HG02588 (cell line): Measurements from ENCODE around the gene PLOD2.

Experiments
- ATAC-seq: cut with Tn5 transposase; IDR thresholded peaks from one replicate; pipeline ENCODE4 v1.9.1; 2021; ENCODE audit warnings: mild to moderate bottlenecking, moderate library complexity; ENCODE audit not compliant: unreplicated experiment

Gene PLOD2

DNA sequence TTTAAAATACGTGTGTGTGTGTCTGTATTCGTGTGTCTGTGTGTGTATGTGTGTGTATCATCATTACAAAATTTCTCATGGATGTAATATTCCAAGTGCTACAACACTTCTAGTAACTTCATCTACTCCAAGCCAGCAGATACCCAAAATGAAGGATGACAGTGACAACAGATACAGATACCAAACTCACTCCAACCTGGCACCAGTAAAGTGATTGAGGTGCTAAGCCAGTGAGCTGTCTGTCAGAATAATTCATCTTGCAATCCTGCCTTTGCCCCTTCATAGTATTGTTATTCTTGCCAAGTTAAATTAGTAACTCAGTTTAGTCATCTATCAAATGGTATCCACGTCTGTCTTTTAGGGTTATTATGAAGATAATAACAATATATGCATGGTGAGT lies 58.1 kb downstream of the PLOD2 start:
- no peak for ATAC-seq

DNA sequence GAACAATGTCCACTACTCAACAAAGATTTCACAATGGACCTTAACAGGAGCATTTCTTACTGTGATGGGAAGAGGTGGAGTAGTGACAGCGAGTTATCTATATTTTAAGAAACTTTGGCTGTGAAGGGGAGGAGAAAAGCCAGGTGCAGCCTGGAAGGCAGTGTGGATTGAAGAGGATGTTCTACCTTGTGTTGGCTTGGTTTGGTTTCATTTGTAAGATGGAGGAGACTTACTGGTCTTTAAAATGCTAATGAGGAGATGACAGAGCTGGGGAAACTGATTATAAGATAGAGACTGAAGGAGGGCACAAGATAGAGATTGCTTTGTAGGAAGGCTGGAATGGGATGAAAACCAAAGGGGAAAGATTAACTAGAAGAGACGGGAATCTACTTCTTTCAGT lies 59.4 kb downstream of the PLOD2 start:
- no peak for ATAC-seq

DNA sequence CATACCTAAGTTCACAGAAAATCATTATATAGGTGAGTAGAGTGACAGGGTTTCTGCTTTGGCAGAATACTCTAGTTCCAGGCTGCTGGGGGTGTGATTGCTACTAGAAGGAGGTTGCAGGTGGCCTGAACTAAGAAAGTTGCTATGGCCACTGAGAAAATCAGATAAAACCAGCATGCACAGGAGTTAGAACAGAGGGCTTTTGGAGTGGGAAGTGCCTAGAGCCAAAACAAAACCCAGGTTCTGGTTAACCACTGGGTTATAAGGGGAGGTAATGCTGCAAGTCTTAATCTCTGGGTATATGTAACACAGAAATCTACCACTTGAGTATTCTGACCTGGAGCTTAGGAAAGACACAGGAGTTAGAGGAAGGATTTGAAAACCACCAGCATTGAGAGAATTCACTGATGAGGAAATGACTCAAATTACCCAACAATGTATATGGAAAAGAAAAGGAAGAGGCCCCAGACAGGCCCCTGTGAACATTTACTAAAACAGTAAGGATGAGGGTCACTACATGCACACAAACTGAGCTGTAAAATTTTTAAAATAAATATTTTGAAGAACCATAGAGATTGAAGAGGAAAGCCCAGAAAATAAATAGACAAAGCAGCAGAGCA lies 60.0 kb downstream of the PLOD2 start:
- ATAC-seq: no peak

DNA sequence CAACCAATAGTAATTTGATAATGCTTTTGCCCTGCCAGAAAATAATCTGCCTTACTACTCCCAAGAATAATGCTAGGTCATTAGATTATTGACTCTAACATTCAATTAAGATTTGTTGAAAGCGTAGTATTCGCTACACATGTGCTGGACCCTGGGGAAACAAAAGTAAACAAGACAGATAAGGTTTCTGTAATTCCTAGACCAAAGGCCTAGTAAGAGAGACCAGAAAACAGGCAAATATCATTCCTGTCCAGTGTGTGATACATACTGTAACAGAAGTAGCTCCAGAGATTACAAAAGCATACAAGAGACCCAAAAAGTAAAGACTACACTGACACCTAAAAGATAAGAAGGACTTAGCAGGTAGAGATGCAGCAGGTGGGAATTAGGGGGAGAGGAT lies 60.8 kb downstream of the PLOD2 start:
- ATAC-seq: no peak

DNA sequence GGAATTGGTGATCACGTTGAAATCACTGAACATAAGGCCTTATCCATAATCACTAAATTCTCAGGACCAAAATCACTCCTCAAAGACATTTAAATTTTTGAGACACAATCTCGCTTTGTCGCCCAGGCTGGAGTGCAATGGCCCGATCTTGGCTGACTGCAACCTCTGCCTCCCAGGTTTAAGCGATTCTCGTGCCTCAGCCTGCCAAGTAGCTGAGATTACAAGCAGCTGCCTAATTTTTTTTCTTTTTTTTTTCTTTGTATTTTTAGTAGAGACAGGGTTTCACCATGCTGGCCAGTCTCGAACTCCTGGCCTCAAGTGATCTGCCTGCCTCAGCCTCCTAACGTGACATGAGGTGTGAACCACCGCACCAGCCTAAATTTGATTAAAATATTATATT lies 61.7 kb downstream of the PLOD2 start:
- no peak for ATAC-seq

- no peak for ATAC-seq
Observed at GRCh38 chr3:146093896-146094295, 67.1 kb downstream of the PLOD2 start.

DNA sequence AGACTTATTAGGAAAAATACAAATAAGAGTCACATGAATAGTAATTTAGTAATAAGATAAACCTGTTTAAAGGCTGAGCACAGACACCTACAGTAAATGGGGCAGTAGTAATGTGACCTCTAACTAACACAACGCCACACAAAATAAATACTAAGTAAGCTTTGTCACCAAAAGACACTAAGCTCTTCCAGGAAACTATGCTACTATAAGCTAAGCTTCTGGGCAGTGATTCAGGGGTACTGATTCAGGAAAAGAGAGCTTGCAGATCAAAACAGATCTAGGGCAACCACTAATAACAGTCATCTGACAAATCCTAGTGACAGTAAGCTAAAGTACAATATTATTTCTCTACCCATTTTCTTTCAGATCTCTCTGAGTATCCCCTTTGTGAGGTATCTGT lies 68.8 kb downstream of the PLOD2 start:
- no peak for ATAC-seq

DNA sequence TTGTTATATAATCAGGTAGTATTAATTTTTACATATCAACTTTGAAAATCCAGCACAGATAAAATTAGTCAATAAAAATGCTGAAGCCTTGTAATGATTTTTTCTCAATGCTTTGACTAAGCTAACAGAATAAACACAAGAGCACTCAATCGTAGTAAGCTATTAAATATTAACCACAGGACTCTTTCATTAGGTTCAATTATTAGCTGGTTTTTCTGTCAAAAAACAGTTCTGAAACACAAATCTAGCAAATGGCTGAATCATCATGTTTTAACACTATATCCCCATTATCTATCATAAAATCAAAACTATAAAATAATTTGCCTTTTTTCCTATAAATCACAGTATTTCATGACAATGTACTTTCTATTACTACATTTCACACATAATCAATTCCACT lies 69.6 kb downstream of the PLOD2 start:
- no peak for ATAC-seq

- no peak for ATAC-seq
Observed at GRCh38 chr3:146090521-146090920, 70.5 kb downstream of the PLOD2 start.

- no peak for ATAC-seq
Observed at GRCh38 chr3:146088840-146089239, 72.1 kb downstream of the PLOD2 start.

GRCh38 chr3:146087116-146087515 lies 73.9 kb downstream of the PLOD2 start:
- ATAC-seq: no peak

- no peak for ATAC-seq
Observed at GRCh38 chr3:146086211-146086610, 74.8 kb downstream of the PLOD2 start.

- no peak for ATAC-seq
Observed at GRCh38 chr3:146085678-146086077, 75.3 kb downstream of the PLOD2 start.

GRCh38 chr3:146080578-146080977 lies 80.4 kb downstream of the PLOD2 start:
- ATAC-seq: no peak

- no peak for ATAC-seq
Observed at GRCh38 chr3:146078031-146078430, 83.0 kb downstream of the PLOD2 start.

DNA sequence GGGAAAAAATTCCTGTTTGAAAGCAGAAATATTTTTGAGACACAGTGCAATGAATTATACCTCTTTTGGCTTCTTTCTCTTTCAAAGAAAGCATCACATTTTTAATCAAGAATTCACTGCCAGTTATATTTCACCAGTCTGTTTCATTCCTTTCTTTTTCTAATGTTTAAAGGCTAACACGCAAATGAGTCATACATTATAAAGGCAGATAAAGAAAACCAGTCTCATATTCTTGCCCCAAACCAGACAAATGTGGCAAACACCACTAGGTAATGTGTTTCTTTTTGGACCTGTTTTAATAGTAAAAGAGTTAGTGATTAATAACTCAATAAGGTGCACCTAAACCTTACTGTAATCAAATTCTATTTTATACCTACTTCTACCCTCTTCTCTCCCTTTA lies 83.8 kb downstream of the PLOD2 start:
- no peak for ATAC-seq

GRCh38 chr3:146072824-146073223 lies 88.2 kb downstream of the PLOD2 start:
- no peak for ATAC-seq

- no peak for ATAC-seq
Observed at GRCh38 chr3:146072061-146072460, 88.9 kb downstream of the PLOD2 start.

- ATAC-seq: no peak
Observed at GRCh38 chr3:146071632-146072031, 89.4 kb downstream of the PLOD2 start.

- ATAC-seq: no peak
Observed at GRCh38 chr3:146067048-146067447, 93.9 kb downstream of the PLOD2 start.

DNA sequence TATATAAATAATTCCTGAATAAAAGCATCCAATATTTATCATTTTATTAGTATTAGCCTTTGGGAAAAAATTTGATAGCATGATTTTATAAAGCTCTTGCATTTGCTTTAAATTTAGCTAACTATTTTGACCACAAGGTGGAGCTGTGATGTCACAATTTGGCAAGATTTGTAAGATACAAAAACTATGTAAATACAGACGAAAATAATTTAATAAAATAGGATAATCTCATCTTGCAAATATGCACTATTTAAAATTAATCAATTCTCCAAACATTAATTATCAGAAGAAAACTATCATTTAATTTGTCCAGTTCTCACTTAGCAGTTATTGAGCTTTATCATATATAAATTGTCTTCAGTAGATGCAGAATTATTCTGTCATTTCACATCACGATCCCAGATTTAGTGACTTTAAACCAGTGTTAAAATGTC lies 95.4 kb downstream of the PLOD2 start:
- ATAC-seq: no peak

GRCh38 chr3:146058241-146058640 lies 102.7 kb downstream of the PLOD2 start:
- ATAC-seq: no peak

- ATAC-seq: no peak
Observed at GRCh38 chr3:146052791-146053310, 108.1 kb downstream of the PLOD2 start.
